GM19023 (cell line): ENCODE results near the gene FCAMR.

Source experiments
- ATAC-seq: cut with Tn5 transposase; IDR thresholded peaks from one replicate; pipeline ENCODE4 v1.9.1; 2021; ENCODE audit warnings: mild to moderate bottlenecking, moderate library complexity; ENCODE audit not compliant: unreplicated experiment

Gene FCAMR

GRCh38 chr1:206912445-206913095 is 57.7 kb downstream of the FCAMR start:
- ATAC-seq, result no peak

DNA sequence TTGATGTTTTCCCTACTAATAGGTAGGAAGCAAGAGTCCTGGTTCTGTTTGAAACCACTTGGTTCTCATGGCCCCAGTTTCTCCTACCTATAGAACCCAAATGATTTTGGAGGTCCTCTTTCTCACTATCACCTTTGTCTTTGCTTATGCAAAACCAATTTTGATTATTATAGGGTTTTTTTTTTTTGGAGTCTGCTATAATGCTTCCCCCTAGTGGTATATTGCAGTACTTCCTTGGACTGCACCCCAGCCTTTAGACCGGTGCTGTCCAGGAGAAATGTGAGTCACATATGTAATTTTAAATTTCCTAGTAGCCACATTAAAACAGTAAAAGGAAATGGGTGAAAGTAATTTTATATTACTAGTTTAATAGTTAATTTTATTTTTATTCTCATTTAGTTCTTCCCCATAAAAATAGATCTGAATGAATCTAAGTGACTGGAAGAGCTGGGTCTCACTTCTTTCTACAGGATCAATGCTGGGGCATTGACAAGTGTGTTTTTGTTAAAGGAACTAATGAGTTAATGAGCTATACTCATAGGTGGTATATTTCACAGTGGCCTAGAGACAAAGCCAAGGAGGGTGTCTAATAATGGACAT is 59.1 kb downstream of the FCAMR start:
- no peak for ATAC-seq

DNA sequence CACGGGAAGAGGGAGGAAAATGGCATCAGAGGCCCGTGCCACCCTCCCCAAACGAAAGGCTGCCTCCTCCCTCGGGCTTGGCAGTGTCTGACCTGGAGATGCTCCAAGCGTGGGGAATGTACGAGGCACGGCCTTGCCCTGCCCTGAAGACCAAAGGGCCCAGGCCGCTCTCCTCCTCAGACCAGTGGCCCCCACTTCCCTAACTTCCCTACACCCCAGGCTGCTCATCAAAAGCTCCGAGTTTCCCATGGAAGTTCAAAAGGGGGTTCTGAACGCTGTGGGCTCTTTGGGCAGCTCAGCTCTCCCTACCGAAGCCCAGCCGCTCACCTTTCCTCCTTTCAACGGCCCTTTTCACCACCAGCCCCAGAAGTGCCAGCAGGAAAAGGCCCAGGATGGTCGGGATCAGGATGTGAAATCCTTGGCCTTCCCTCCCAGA is 60.4 kb downstream of the FCAMR start:
- no peak for ATAC-seq

GRCh38 chr1:206909161-206909882 is 60.9 kb downstream of the FCAMR start:
- no peak for ATAC-seq

- ATAC-seq, result no peak
Observed at GRCh38 chr1:206908038-206908437, 62.2 kb downstream of the FCAMR start.
